ENCODE measurements around the gene MID2.

- TF ChIP-seq CTCF (IDR thresholded peaks at IDR 0.05), result no peak
- no peak for TF ChIP-seq POLR2A (IDR thresholded peaks at IDR 0.05)
Observed at GRCh38 chrX:107831071-107831730, 5.5 kb downstream of the MID2 start.

Measured in Peyer's patch (tissue), 4 donors.